K562 (cell line): ENCODE results near the gene GH2. TPM values are rescaled to one million over a fixed set of nuclear protein-coding genes. Genes with fewer than 3 reads are reported as not detected.

Source experiments
- ATAC-seq: fragments of 200-7000 bp; cut with Tn5 transposase; 3 replicates; pipeline ENCODE4 v1.9.1; 2020; ENCODE audit warnings: moderate library complexity
- BruUV-seq: library from RNA; stranded (reverse); fragments of 400-500 nt; replicated peaks from 2 replicates; lab custom pipeline; 2021; lab: Mats Ljungman, UMichigan
- CTCF ChIA-PET: fragments of 300-600 bp; formaldehyde crosslinking; extraction: SDS; loops from one replicate; lab custom pipeline; 2021; ENCODE audit warnings: low intra/inter-chr PET ratio; lab: Yijun Ruan, JAX
- POLR2A ChIA-PET: fragments of 300-600, 350-650 bp; sonication (Branson Sonifier 250); formaldehyde crosslinking; extraction: SDS; loops from one replicate; lab custom pipeline; 2021; ENCODE audit warnings: antibody characterized with exemption, inconsistent platforms; lab: Yijun Ruan, JAX
- DNase-seq, 4 experiments: peaks; one replicate each; pipeline versions ENCODE4 v3.0.0 to v3.0.0-alpha.2; 2011 to 2018; ENCODE audit warnings: low spot score in 3 of 4, mixed read lengths in 3 of 4; ENCODE audit errors: extremely low read depth in 1 of 4
- FAIRE-seq: peaks from 2 replicates; lab custom pipeline; 2011; peaks lifted over from hg19 to GRCh38; lab: Jason Lieb, UNC
- H2AFZ ChIP-seq: 2 replicates; pipeline ENCODE4 v1.6.0; 2011; ENCODE audit warnings: low read depth, low read length, control low read depth, inconsistent platforms
- H3K27ac ChIP-seq: fragments of 200-600 bp; 3 replicates; pipeline ENCODE4 v1.8.0; 2011; ENCODE audit warnings: low read depth, mild to moderate bottlenecking, control low read depth, inconsistent platforms, low read length, moderate library complexity, mixed read lengths; ENCODE audit errors: extremely low read depth
- H3K27me3 ChIP-seq, 2 experiments: fragments of 300-600 bp in 1 of 2; 2 replicates in 1 of 2; 3 replicates in 1 of 2; pipeline versions ENCODE4 v1.6.0 to v1.8.0; 2011; ENCODE audit warnings: inconsistent platforms in 2 of 2, low read length in 2 of 2, mild to moderate bottlenecking in 1 of 2, mixed read lengths in 1 of 2, moderate library complexity in 1 of 2; ENCODE audit not compliant: control insufficient read depth in 2 of 2, insufficient read depth in 2 of 2
- H3K36me3 ChIP-seq: fragments of 300-600 bp; 3 replicates; pipeline ENCODE4 v1.8.0; 2011; ENCODE audit warnings: mild to moderate bottlenecking, low read length, inconsistent platforms; ENCODE audit not compliant: control insufficient read depth, insufficient read depth
- H3K4me1 ChIP-seq, 2 experiments: fragments of 200-600 bp in 1 of 2; replicated peaks in 1 of 2; 2 replicates in 1 of 2; 3 replicates in 1 of 2; pipeline versions ENCODE4 v1.5.1 to v1.8.0; 2011; ENCODE audit warnings: inconsistent platforms in 2 of 2, low read length in 2 of 2, mild to moderate bottlenecking in 1 of 2, mixed read lengths in 1 of 2, moderate library complexity in 1 of 2; ENCODE audit not compliant: control insufficient read depth in 2 of 2, insufficient read depth in 2 of 2
- H3K4me2 ChIP-seq: 2 replicates; pipeline ENCODE4 v1.6.1; 2011; ENCODE audit warnings: low read length, control low read depth, inconsistent platforms, mixed read lengths; ENCODE audit not compliant: insufficient read depth
- H3K4me3 ChIP-seq: fragments of 200-600 bp; sonication (generic), shearing (Covaris generic); 2 replicates; pipeline ENCODE4 v1.5.1; 2016; ENCODE audit warnings: control low read depth, inconsistent platforms
- H3K79me2 ChIP-seq: fragments of 200-600 bp; 3 replicates; pipeline ENCODE4 v1.8.0; 2011; ENCODE audit warnings: low read length, inconsistent platforms; ENCODE audit not compliant: control insufficient read depth, insufficient read depth
- H3K9ac ChIP-seq, 2 experiments: 2 replicates each; pipeline versions ENCODE4 v1.6.0 to v1.6.1; 2011; ENCODE audit warnings: low read depth in 2 of 2, low read length in 2 of 2, control low read depth in 1 of 2, inconsistent platforms in 1 of 2, mild to moderate bottlenecking in 1 of 2, mixed read lengths in 1 of 2; ENCODE audit not compliant: insufficient read depth in 1 of 2
- H3K9me1 ChIP-seq: one replicate; pipeline ENCODE4 v1.6.0; 2011; ENCODE audit warnings: inconsistent platforms, mild to moderate bottlenecking, low read length, moderate library complexity; ENCODE audit not compliant: control insufficient read depth, insufficient read depth
- H3K9me3 ChIP-seq: replicated peaks from 2 replicates; pipeline ENCODE4 v1.5.1; 2011; ENCODE audit warnings: low read depth, low read length, inconsistent platforms; ENCODE audit not compliant: control insufficient read depth, insufficient read depth
- H4K20me1 ChIP-seq: replicated peaks from 2 replicates; pipeline ENCODE4 v1.6.1; 2011; ENCODE audit warnings: low read length, inconsistent platforms, mixed read lengths; ENCODE audit not compliant: control insufficient read depth, insufficient read depth
- NR3C1 ChIP-seq: sonication (generic); formaldehyde crosslinking; IDR thresholded peaks from 2 replicates; pipeline ENCODE4 v1.8.1; 2022; ENCODE audit warnings: missing genetic modification reagents
- WGBS: fragments of 100-300 bp; shearing (Covaris generic); methylation state at CpG from one replicate; pipeline ENCODE4 v1.1.6; 2016; ENCODE audit warnings: low coverage, mixed read lengths; ENCODE audit not compliant: insufficient coverage; ENCODE audit errors: missing lambda C conversion rate; 5-methylcytosine and 5-hydroxymethylcytosine counted together
- in situ Hi-C: fragments of 300-500 bp; cut with MboI; formaldehyde crosslinking; loops from 4 replicates; pipeline ENCODE4 v1.15.0; 2018; ENCODE audit warnings: inconsistent platforms, mixed read lengths
- intact Hi-C: fragments of 100-400 bp; cut with micrococcal nuclease; formaldehyde crosslinking; loops from 2 replicates; pipeline ENCODE4 v1.14.2; 2022
- polyA plus RNA-seq, 8 experiments: library from polyadenylated mRNA; depleted of rRNA in 4 of 8; stranded (reverse) in 5 of 8; unstranded in 3 of 8; fragments of >200 nt; fragmentation: Nextera tagmentation in 2 of 8; fragmentation: Illumina TruSeq in 1 of 8; extraction: Ambion mirVana in 2 of 8; extraction: Trizol in 1 of 8; gene quantifications; 2 replicates each; pipeline versions ENCODE4 v1.2.1 to v1.2.3, GENCODE V29; 2011 to 2014; ENCODE audit warnings: inconsistent platforms in 1 of 8, missing spikeins in 1 of 8
- total RNA-seq, 7 experiments: library from RNA; depleted of rRNA in 6 of 7; stranded (reverse); fragments of >200 nt in 6 of 7; fragmentation: Illumina TruSeq in 2 of 7; extraction: Trizol in 2 of 7; gene quantifications; 2 replicates each; pipeline versions ENCODE4 v1.2.1 to v1.2.3, GENCODE V29; 2011 to 2021; ENCODE audit warnings: low replicate concordance in 1 of 7
- TF ChIP-seq, protein P1 (sequence below), 3 experiments: IDR thresholded peaks in 2 of 3; conservative IDR thresholded peaks in 1 of 3; 2 replicates each; pipeline ENCODE4 v1.5.1; 2011 to 2012; ENCODE audit warnings: low read length in 3 of 3, mild to moderate bottlenecking in 3 of 3, control low read depth in 2 of 3, improper control_type of control experiment in 1 of 3, inconsistent platforms in 1 of 3, low read depth in 1 of 3, mixed read lengths in 1 of 3, moderate library complexity in 1 of 3; ENCODE audit not compliant: insufficient read depth in 2 of 3

The GH2 gene
- total and polyA plus RNA-seq, 9 of the 15 experiments (the other 6 are each of a cell fraction or from before 2014, with no cell fraction given): not detected

- Histone ChIP-seq H3K4me1 (no peaks in the 10 kb centered on the region; a peak in 1 of 5 replicates), H3K27ac (no peak overlapping the region)
- ATAC-seq: no peak
- intact Hi-C loops: loop anchor here (2.0 to 10.0 kb wide), 5 partner anchors 28 to 366 kb away; partner anchors contain the start of gene ERN1
- TF ChIP-seq, protein P1, sequence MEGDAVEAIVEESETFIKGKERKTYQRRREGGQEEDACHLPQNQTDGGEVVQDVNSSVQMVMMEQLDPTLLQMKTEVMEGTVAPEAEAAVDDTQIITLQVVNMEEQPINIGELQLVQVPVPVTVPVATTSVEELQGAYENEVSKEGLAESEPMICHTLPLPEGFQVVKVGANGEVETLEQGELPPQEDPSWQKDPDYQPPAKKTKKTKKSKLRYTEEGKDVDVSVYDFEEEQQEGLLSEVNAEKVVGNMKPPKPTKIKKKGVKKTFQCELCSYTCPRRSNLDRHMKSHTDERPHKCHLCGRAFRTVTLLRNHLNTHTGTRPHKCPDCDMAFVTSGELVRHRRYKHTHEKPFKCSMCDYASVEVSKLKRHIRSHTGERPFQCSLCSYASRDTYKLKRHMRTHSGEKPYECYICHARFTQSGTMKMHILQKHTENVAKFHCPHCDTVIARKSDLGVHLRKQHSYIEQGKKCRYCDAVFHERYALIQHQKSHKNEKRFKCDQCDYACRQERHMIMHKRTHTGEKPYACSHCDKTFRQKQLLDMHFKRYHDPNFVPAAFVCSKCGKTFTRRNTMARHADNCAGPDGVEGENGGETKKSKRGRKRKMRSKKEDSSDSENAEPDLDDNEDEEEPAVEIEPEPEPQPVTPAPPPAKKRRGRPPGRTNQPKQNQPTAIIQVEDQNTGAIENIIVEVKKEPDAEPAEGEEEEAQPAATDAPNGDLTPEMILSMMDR (IDR thresholded peaks at IDR 0.05 in 2 of 3, conservative IDR thresholded peaks at IDR 0.05 in 1 of 3; ENCODE audit: insufficient read depth in 2 of 3, low read depth in 1 of 3, low read length in 3 of 3): peak in 2 of 3 experiments; percentile 4 to 12; a peak in 1 of 6 replicates
- no peak for TF ChIP-seq NR3C1 (CRISPR knock-in tag)
- TF ChIP-seq, all 486 proteins: peak for 1
- H3K79me2 ChIP-seq: no peaks in the 10 kb centered on the region
- DNase-seq: no peak
- no peak for FAIRE-seq
- H3K4me3 ChIP-seq: no peak overlapping the region
- 0 out of 4 replicates have a peak overlapping the region, but pooled peaks of 1 of the 2 experiments have one; percentile 26 for H3K9ac ChIP-seq
- ChIA-PET POLR2A (interaction anchor here (0.6 to 1.0 kb wide), 4 partner anchors 11 to 385 kb away, joined by 3 to 4 read pairs (median 3); no protein-coding TSS in a partner anchor), CTCF (interaction anchor here (0.9 to 2.0 kb wide), 4 partner anchors 71 to 501 kb away, joined by 3 to 10 read pairs (median 4); no protein-coding TSS in a partner anchor)
- H3K27me3 ChIP-seq: peaks cover 3 to 31% of the 10 kb centered on the region in 2 experiments; a peak in 4 of 5 replicates
- no peaks in the 10 kb centered on the region for H3K36me3 ChIP-seq
- in situ Hi-C loops: loop anchor here (10.0 kb wide), 2 partner anchors 106 to 366 kb away; partner anchors contain the start of gene ICAM2
- 13% methylated on average over 7 of the region's 10 CpGs for WGBS
- no peaks in the 10 kb centered on the region for H3K9me3 ChIP-seq
- no peaks in the 10 kb centered on the region for H3K9me1 ChIP-seq
- BruUV-seq: no TSS peak
- H2AFZ ChIP-seq: no peak overlapping the region
- H3K4me2 ChIP-seq: no peak overlapping the region
- no peaks in the 10 kb centered on the region for H4K20me1 ChIP-seq
Observed at GRCh38 chr17:63918305-63918704, 36.6 kb upstream of the GH2 start.
